HG03565 (cell line): ENCODE results near the gene TKFC.

ENCODE experiments used
- ATAC-seq: cut with Tn5 transposase; IDR thresholded peaks from one replicate; pipeline ENCODE4 v1.9.1; 2021; ENCODE audit warnings: mild to moderate bottlenecking, moderate library complexity; ENCODE audit not compliant: unreplicated experiment

The TKFC gene

GRCh38 chr11:61315260-61315659 is 17.8 kb upstream of the TKFC start:
- ATAC-seq: no peak

- ATAC-seq: no peak
Observed at GRCh38 chr11:61325649-61326414, 7.2 kb upstream of the TKFC start.

DNA sequence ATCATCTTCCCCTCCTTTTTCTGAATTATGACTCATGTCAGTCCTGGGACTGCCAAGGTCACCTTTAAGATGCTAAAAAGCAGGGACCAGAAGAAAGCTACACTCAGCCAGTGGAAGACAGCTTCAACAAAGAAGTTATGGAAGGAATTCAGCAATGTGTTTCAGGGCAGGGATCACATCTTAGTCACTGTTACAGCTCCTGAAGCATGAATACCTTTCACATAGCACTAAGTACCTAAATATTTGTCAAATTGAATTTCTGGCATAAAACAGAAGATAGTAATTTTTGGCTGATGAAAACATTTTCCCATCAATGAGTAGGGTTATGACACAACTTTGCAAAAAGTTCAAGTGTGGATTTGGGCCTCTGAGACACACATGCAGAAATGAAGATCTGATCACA is 5.4 kb upstream of the TKFC start:
- no peak for ATAC-seq

- no peak for ATAC-seq
Observed at GRCh38 chr11:61328351-61328750, 4.7 kb upstream of the TKFC start.

- ATAC-seq: no peak
Observed at GRCh38 chr11:61329871-61330270, 3.2 kb upstream of the TKFC start.

DNA sequence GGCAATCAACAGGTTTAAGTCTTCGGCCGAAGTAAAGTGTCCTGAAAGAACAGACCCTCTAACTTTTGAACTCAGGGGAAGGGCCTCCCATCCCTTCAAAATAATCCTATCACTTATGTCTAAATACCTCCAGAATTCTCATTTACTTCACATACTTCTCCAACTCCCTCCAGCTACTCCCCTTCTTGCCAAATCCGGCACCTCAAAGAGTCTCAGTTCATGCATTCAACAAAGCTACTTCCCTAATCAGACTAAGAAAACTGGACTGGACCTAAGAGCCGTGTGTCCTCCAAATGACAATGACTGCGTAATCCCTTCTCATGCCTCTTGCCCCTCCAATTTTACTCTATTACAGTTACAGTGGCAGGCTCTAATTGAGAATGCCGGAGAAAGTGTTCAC is 1.4 kb upstream of the TKFC start:
- no peak for ATAC-seq

- no peak for ATAC-seq
Observed at GRCh38 chr11:61332281-61332796, 689 bp upstream of the TKFC start.

DNA sequence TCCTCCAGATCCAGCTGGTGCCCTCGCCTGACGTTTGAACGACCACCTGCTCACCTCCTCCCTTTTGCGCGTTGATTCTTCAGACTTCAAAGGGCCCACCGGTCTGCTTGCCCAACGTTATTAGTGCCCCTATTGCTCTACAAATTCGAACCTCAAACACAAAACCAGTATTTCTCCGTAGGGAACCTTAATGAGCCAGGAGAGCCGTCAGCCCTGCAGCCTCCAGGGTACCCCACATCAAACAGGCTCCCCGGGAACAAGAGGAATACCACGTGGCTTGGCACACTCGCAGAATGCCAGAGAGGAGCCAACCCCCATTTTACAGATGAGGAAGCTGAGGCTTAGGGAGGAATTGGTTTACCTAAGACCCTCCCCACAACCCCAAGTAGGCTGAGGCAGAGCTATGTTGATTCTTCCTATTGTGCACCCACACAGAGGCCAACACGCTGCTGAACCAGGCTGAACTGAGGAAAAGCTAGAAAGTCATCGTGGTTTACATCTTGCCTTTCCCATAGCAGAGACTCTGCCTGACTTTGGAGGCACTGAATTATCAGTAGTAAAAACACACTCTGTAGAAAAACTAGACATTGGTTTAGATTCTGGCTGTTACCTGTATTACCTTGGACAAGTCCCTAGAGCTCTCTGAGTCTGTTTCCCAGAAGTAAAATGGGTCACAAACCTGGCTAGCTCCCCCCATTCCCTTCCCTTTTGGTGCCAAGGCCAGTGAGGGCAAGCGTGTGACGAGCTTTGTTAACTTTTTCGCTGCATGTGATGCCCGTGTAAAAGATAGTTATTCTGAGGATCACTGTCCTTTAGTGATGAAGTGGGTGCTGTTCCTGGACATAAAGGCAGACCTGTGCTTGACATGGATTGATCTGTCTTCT is 764 bp downstream of the TKFC start:
- ATAC-seq: no peak

- ATAC-seq: no peak
Observed at GRCh38 chr11:61334434-61335354, 1.7 kb downstream of the TKFC start.

DNA sequence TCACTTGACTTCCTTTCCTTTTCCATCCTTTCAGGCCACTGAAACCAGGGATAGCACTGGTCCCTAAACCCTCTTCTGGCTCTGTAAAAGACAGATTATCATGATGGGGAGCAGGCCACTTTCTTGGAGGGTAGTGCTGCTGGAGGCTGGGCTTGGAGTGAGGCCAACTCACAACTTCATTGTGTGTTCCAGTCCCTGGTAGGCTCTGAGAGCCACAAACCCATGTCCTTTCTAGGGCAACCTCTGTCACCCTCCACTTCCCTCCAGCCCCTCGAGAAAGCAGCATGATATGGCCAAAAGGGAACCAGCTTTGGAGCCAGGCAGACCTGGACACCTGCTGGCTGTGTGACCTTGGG is 2.3 kb downstream of the TKFC start:
- ATAC-seq: no peak

GRCh38 chr11:61336171-61336935 is 3.3 kb downstream of the TKFC start:
- ATAC-seq: peak; percentile 39

GRCh38 chr11:61337706-61338470 is 4.9 kb downstream of the TKFC start:
- ATAC-seq: no peak

- ATAC-seq: no peak
Observed at GRCh38 chr11:61338783-61339489, 5.9 kb downstream of the TKFC start.

DNA sequence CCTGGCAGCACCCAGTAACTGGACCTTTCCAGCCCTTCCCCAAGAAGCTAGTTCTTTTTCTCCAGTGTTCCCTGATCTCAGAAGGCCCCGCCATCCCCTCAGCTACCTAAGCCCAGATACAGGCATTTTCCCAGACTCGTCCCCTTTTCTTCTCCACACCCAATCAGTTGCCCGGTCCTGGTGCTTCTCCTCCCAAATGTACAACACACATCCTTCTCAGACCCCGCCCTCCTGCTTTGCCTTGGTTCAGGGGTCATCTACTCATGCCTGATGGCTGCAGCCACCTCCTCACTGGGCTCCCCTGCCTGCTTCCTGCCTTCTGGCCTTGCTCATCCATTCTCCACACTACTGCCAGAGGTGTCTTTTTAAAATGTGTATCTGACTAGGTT is 6.5 kb downstream of the TKFC start:
- no peak for ATAC-seq

DNA sequence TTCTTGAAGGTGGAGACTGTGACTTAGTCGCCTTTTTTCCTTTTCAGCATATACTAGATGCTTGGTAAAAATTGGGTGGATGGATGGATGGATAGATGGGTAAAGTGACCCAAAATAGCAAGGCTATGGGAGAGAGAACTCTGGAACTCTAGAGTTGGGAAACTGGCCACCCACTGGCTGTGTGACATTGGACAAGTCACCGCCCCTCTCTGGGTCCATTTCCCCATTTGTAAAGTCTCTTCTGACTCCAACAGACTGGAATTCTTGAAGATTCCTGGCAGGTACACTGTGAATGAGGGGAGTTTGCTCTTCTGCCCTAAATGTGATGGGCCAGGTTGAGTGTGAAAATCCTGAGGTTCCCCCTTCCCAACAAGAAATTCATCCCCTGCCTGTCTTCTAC is 8.0 kb downstream of the TKFC start:
- no peak for ATAC-seq

GRCh38 chr11:61341706-61342105 is 8.7 kb downstream of the TKFC start:
- no peak for ATAC-seq

GRCh38 chr11:61342207-61342803 is 9.3 kb downstream of the TKFC start:
- ATAC-seq: no peak
